ENCODE measurements around the gene DDX41. TPM values are rescaled to one million over a fixed set of nuclear protein-coding genes. Genes with fewer than 3 reads are reported as not detected.
A peak's percentile ranks its signal among the peaks of the same experiment; 100 is the strongest.

The DDX41 gene
- total and polyA plus RNA-seq, 2 donors (not counting 3 experiments of a cell fraction or from before 2014, with no cell fraction given), result 103 to 118 TPM

DNA sequence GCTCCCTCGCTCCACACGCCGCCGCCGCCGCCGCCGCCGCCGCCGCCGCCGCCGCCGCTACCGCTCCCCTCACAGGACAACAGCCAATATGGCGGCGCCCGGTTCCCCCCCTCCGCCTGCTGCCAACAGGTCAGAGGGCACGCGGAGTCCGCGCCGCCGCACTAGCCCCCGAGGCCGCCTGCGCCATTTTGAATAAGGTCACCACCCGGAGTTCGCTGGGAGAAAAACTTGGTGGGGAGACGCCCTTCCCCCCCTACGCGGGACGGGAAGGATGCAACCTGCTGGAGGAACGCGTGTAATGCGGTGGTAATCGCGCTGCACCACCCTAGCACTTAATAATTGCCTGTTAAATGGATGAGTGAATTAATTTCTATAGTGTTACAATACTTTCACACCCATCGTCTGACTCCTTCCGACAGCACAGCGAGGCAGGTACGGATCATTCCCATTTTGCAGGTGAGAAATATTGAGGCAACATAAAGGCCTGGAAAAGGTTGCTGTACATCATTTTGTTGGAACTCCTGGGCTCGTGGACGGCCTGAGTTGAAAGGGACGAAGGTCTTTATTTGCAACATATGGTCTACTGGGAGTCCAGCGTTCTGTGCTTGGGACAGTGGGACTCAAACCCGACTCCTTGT lies 37.8 kb upstream of the DDX41 start, which contains the start of gene FAM193B:
TSS of gene FAM193B (minus strand) at position 90 of the 638 bp plus-strand sequence. CDS start 105 bp downstream, outside the sequence.
- dilution Hi-C loops (cut with MboI; ENCODE audit: extremely low pct_ligation_motif_present, low sequenced_read_pairs), result no loop called here
- peaks cover 8% of the 10 kb centered on the region for H3K4me1 ChIP-seq (ENCODE audit: control insufficient read depth, extremely low read depth, insufficient read depth, low read length)
- H3K9me1 ChIP-seq (replicated peaks; ENCODE audit: control insufficient read depth, extremely low read depth, insufficient read depth, low read length), result no peaks in the 10 kb centered on the region
- H3K9me3 ChIP-seq (replicated peaks; ENCODE audit: control insufficient read depth, insufficient read depth, low read length), result no peaks in the 10 kb centered on the region
- no TSS peak for BruUV-seq (replicated peaks)
- POLR2A ChIA-PET, result no interaction called here
- H3K27me3 ChIP-seq (ENCODE audit: control insufficient read depth in 2 of 2, insufficient read depth in 2 of 2, low read length in 2 of 2), result peaks cover 0 to 5% of the 10 kb centered on the region in 2 experiments
- H3K27ac ChIP-seq (ENCODE audit: insufficient read depth, low read depth, low read length), result no peak within 1 kb of the TSS
- CTCF ChIA-PET, result no interaction called here
- H3K79me2 ChIP-seq (ENCODE audit: control insufficient read depth, insufficient read depth, low read length), result peaks cover 36% of the 10 kb centered on the region
- TF ChIP-seq CTCF (IDR thresholded peaks at IDR 0.05; ENCODE audit: extremely low read depth in 1 of 2, insufficient read depth in 1 of 2, low read depth in 1 of 2, low read length in 2 of 2), result peak; percentile 5 to 7
- no peak for TF ChIP-seq POLR2A (IDR thresholded peaks at IDR 0.05; ENCODE audit: low read depth, low read length)
- DNase-seq (ENCODE audit: low read depth, low spot score) (peak; percentile 89), FAIRE-seq (peak; percentile 55)
- intact Hi-C loops (cut with micrococcal nuclease), result loop anchor here (1.0 to 5.0 kb wide), 2 partner anchors 37 to 38 kb away; partner anchors contain the start of gene TMED9
- H3K4me2 ChIP-seq (ENCODE audit: insufficient read depth, low read length), result peak within 1 kb of the TSS; percentile 65
- peaks cover 0 to 3% of the 10 kb centered on the region in 2 experiments for H3K36me3 ChIP-seq (ENCODE audit: control insufficient read depth in 2 of 2, extremely low read depth in 1 of 2, insufficient read depth in 2 of 2, low read length in 2 of 2)
- peak within 1 kb of the TSS; percentile 54 to 84 (median 60) for H3K4me3 ChIP-seq (replicated peaks in 1 of 3; ENCODE audit: insufficient read depth in 1 of 3, low read depth in 1 of 3, low read length in 3 of 3)
- H2AFZ ChIP-seq (ENCODE audit: low read depth, low read length), result peak within 1 kb of the TSS; percentile 67
- peak within 1 kb of the TSS; percentile 51 for H3K9ac ChIP-seq (replicated peaks; ENCODE audit: extremely low read depth, insufficient read depth, low read length)
- H4K20me1 ChIP-seq (replicated peaks; ENCODE audit: control insufficient read depth, extremely low read depth, insufficient read depth, low read length), result no peaks in the 10 kb centered on the region

GRCh38 chr5:177553671-177554429 lies 37.1 kb upstream of the DDX41 start:
- H3K79me2 ChIP-seq (ENCODE audit: control insufficient read depth, insufficient read depth, low read length), result peaks cover 39% of the 10 kb centered on the region
- CTCF ChIA-PET, result interaction anchor here (0.8 kb wide), 3 partner anchors 8 to 34 kb away, joined by 3 read pairs; no protein-coding TSS in a partner anchor
- BruUV-seq (replicated peaks), result no TSS peak
- peak overlapping the region; percentile 51 for H3K9ac ChIP-seq (replicated peaks; ENCODE audit: extremely low read depth, insufficient read depth, low read length)
- DNase-seq (ENCODE audit: low read depth, low spot score), result peak; percentile 37
- peak overlapping the region; percentile 54 to 84 (median 60) for H3K4me3 ChIP-seq (replicated peaks in 1 of 3; ENCODE audit: insufficient read depth in 1 of 3, low read depth in 1 of 3, low read length in 3 of 3)
- H3K36me3 ChIP-seq (ENCODE audit: control insufficient read depth in 2 of 2, extremely low read depth in 1 of 2, insufficient read depth in 2 of 2, low read length in 2 of 2), result peaks cover 0 to 3% of the 10 kb centered on the region in 2 experiments
- H3K4me2 ChIP-seq (ENCODE audit: insufficient read depth, low read length), result peak overlapping the region; percentile 54
- no peaks in the 10 kb centered on the region for H3K9me3 ChIP-seq (replicated peaks; ENCODE audit: control insufficient read depth, insufficient read depth, low read length)
- dilution Hi-C loops (cut with MboI; ENCODE audit: extremely low pct_ligation_motif_present, low sequenced_read_pairs), result no loop called here
- TF ChIP-seq FOS (IDR thresholded peaks at IDR 0.05; ENCODE audit: borderline replicate concordance, insufficient read depth, low read length) (no peak), CTCF (IDR thresholded peaks at IDR 0.05; ENCODE audit: extremely low read depth in 1 of 2, insufficient read depth in 1 of 2, low read depth in 1 of 2, low read length in 2 of 2) (no peak), POLR2AphosphoS5 (IDR thresholded peaks at IDR 0.05; ENCODE audit: insufficient read depth, low read depth, low read length) (no peak)
- peaks cover 8% of the 10 kb centered on the region for H3K4me1 ChIP-seq (ENCODE audit: control insufficient read depth, extremely low read depth, insufficient read depth, low read length)
- H3K9me1 ChIP-seq (replicated peaks; ENCODE audit: control insufficient read depth, extremely low read depth, insufficient read depth, low read length), result no peaks in the 10 kb centered on the region
- H4K20me1 ChIP-seq (replicated peaks; ENCODE audit: control insufficient read depth, extremely low read depth, insufficient read depth, low read length), result no peaks in the 10 kb centered on the region
- no peak overlapping the region for H3K27ac ChIP-seq (ENCODE audit: insufficient read depth, low read depth, low read length)
- peaks cover 0 to 4% of the 10 kb centered on the region in 2 experiments for H3K27me3 ChIP-seq (ENCODE audit: control insufficient read depth in 2 of 2, insufficient read depth in 2 of 2, low read length in 2 of 2)
- POLR2A ChIA-PET, result interaction anchor here (0.7 kb wide), 1 partner anchor 56 kb away, joined by 3 read pairs; the partner anchor contains the start of gene PDLIM7
- intact Hi-C loops (cut with micrococcal nuclease), result loop anchor here (1.0 to 5.0 kb wide), 2 partner anchors 37 to 38 kb away; partner anchors contain the start of gene TMED9
- FAIRE-seq, result no peak
- H2AFZ ChIP-seq (ENCODE audit: low read depth, low read length), result peak overlapping the region; percentile 50

Measured in endothelial cell of umbilical vein (primary cell).